Measurements from ENCODE around the gene FLYWCH2.

The FLYWCH2 gene, protein sequence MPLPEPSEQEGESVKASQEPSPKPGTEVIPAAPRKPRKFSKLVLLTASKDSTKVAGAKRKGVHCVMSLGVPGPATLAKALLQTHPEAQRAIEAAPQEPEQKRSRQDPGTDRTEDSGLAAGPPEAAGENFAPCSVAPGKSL

DNA sequence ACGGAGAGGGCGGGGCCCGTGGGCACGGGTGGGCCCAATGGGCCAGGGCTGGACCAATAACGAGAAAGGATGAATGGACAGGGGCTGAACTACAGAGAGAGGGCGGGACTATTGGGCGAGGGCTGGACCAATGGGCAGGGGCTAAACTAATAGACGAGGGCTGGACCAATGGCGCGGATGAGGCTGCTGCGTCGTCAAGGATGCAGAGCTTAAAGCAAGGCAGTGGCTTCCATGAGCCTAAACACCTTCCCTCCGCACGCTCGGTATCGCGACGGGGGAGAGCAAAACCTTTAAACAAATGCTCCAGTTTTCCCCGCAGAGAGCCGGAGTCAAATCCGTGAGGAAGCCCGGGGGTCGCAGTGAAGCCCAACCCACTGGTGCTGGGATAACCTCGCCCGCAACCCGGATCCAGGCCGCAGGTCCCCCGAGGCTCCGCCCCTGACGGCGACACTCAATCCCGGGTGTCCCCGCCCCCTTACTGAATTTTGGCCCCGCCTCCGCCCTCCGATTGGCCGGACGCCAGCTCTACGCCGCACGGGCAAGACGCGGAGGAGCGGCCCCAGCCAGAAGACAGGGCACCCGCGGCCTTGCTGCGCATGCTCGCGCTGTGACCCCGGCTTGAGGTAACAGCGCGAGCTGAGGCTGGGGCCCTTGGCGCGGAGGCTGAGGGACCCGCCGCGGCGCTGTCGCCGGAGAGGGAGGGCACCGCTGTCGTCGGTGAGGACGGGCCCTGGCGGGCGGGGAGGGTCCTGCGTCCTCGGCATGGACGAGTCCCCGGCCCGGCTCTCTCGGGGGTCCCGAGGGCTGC lies at the start of gene FLYWCH2:
FLYWCH2 (plus strand) TSS at position 566 of the 808 bp plus-strand sequence. CDS start 13,235 bp downstream, outside the sequence.
- DNase-seq = peak; percentile 96

DNA sequence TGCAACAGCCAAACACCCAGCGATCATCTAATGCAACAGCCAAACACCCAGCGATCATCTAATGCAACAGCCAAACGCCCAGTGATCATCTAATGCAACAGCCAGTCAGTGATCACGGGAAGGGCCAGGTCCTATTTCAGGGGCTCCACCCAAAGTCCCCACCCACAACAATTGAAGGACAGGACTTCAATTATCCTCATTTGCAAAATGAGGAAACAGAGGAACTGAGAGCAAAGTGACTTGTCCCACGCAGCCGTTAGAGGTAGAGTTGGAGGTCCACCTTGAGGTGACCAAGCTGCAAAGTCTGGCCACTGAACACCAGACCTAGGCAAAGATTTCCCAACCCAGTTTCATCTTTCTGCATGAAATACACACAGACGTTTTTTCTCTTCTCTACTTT lies 49.2 kb upstream of the FLYWCH2 start:
- DNase-seq = no peak

DNA sequence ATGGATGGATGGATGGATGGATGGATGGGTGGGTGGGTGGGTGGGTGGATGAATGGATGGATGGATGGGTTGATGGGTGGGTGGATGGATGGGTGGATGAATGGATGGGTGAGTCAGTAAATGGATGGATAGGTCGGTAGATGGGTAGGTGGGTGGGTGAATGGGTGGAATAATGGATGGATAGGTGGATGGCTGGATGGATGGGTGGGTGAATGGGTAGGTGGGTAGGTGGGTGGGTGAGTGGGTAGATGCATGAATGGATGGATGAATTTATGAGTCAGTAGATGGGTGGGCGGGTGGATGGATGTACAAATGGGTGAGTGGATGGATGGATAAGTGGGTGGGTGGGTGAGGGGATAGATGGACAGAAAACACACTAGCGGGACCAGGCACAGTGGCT lies 48.0 kb upstream of the FLYWCH2 start:
- no peak for DNase-seq

DNA sequence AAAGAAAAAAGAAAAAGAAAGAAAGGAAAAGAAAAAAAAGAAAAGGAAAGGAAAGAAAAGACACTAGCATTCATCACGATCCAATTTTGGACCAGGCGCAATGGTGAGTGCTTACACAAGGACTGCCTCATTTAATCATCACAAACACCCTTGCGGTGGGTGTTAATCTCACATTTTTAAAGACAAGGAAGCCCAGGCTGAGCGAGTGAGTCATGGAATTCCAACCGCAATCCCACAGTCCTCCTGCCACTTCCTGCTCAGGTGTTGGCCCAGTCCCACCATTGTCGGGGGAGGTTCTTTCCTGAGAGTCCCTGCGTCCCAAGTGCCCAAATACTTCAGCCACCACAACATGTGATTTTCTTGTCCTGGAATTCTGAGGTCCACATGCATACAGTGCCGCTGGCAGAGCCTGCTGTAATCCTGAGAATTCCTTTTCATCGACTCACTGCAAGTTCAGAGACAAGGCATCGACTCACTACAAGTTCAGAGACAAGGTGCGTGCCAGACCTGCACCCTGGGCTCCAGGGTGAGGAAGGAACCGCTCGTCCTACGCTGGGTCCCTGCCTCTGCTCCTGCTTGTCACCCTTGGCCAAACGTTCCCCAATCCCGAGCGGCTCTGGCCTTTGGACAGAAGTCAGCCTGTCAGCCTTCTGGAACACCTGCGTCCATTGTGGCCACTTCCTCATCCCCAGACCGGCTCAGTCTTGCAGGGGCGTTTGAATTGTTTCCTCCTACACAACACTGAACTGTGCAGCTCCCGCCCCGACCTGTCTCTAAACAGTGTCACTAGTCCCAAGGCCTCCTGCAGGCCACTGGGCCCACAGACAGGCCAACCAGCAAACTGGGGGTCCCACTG lies 47.1 kb upstream of the FLYWCH2 start:
- no peak for DNase-seq

DNA sequence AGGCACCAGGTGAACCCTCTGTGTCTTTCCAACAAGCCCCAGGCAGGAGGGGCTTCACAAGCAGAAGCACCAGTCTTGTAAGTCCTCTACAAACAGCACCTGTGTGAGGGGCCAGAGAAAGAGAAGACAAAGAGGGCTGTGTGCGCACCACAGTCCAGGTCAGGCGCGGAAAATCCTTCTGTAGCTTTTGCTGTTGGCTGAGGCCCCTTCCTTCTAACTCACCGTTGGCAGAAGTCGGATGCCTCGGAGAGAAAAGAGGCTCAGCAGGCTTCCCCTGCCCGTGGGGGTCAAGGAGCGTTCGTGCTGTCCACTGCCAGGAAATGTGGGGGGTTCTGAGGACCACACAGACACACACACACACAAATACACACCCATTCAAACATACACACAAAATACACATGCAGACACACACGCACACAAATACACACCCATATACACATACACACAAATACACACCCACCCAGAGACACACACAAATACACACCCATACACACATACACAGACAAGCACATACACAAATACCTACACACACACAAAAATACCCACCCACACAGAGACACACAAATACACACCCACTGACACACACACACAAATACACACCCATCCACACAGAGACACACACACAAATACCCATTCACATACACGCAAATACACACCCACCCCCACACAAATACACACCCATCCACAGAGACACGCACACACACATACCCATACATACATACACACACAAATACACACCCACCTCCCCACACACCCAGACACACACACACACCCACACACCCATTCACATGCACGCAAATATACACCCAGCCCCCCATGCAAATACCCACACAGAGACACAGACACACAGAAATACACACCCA lies 46.1 kb upstream of the FLYWCH2 start:
- no peak for DNase-seq

DNA sequence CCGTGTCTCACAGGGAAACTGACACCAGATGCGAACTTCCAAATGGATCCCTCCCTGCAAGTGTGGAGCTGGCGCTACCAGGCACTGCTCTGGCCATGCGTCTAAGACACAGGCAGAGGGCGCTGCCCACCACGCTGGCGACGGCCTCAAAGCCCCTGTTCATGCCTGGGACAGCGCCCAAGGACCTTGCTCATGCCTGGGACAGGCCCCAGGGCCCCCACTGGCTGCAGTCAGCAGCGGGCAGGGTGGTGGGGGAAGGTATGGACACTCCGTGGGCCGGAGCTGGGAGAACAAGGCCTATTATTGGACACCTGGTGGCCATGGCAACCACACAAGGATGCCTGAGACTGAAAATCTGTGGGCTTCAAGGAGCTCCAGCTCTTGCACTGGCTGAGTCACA lies 44.1 kb upstream of the FLYWCH2 start:
- DNase-seq = peak; percentile 23

DNA sequence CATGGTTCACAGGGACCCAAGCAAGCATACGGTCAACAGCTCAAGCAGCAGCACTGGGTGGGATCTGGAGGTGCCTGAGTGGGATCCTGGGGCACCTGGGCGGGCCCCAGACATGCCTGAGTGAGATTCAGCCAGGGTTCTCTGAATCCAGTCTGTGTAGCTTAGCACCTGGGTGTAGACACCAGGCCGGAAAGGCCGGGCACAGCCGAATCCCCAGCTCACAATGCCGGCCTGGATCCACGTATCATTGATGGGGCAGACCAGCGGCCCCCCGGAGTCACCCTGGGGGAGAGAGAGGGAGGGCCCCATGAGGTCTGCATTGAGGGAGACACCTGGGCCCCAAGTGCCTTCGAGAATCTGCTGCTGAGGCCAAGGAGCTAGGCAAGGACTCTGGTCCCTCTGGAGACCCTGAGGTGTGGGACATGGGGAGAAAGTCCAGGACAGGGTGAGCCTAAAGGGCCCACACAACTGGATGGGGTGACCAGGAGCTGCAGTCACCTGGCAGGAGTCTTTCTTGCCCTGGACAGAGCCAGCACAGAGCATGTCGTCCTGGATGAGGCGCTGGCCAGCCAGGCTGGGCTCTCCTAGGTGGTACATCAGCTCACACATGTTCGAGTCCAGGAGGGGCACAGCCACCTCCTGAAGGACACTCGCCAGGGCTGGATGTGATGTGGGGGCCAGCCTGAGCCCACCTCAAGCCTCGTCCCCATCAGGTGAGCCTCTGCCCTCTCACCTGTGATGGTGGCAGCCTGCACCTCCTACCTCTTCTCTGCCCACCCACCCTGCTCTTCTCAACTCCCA lies 43.2 kb upstream of the FLYWCH2 start:
- DNase-seq = no peak

DNA sequence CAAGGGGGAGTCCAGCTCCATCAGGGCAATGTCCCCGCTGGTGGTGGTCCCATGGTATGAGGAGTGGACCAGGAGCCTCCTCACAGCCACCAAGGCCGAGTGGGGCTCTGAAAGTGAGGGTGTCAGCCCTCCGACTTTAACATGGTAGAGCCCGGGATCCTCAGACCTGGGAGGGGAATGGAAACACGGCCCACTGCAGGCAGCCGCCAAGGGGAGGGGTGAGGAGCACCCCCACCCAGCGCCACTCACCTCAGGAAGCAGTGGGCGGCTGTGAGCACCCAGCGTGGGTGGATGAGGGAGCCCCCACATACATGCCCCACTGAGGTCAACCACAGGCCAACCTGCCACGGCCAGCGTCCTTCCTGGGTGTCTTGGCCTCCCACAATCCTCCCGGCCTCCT lies 42.1 kb upstream of the FLYWCH2 start:
- DNase-seq = no peak

DNA sequence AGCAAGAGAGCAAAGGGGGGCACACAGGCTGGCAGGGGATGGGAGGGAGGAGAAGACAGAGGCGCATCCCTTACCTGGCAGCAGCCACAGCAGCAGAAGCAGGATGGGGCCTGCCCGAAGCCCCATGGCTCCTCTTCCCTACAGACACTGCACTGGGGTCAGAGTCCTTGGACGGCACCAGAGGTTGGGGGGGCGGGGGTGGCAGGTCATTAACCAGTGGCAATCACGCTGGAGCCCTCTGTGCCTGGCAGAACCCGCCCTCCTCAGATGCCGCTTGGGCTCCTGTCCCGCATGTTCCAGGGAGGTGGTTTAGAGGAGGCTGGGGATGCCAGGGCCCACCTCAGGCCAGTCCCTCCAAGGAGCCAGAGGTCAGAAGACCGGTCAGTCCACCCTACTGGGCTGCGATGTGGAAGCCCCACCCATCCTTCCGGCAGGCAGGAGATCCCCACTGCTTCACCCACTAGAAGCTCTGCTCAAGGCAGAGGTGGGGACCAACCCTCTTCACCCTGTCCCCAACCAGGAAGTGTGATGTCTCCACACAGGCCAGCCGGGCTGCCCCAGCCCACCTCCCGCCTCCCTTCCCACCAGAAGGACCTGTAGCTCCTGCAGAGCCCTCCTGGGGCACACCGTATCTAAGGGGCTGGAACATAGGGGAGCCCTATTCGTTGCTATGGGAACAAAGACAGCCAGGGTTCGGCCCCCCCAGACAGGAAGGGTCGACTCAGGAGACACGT lies 41.2 kb upstream of the FLYWCH2 start:
- no peak for DNase-seq

DNA sequence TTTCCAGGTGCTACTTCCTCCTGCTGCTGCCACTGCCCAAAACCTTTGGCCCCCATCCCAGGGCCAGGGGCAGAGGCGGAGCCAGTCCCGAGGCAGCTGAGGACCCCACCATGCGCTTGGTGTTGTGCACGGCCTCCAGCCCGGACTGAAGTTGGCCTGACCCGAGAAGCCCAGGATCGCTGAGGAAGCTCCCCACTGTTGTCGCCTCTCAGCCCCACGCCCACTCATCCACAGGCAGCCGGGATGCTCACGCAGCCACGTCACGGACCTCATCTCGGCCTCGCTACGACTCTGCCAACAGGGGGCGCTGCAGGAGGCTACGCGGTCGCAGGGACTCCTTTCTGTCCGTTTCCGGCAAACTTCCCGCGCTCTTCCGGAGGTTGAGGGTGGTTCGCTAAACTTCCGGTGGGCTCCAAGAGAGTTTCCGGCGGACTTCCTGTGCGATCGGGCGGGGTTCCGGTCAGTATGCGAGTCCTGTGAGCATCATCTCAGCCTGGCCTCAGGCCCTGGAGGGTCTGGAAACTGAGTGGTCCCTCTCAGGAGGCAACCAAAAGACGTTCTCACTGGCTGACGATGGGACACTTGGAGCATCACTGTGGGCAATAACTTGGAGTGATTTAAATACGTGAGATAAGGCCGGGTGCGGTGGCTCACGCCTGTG lies 40.5 kb upstream of the FLYWCH2 start:
- DNase-seq = no peak

DNA sequence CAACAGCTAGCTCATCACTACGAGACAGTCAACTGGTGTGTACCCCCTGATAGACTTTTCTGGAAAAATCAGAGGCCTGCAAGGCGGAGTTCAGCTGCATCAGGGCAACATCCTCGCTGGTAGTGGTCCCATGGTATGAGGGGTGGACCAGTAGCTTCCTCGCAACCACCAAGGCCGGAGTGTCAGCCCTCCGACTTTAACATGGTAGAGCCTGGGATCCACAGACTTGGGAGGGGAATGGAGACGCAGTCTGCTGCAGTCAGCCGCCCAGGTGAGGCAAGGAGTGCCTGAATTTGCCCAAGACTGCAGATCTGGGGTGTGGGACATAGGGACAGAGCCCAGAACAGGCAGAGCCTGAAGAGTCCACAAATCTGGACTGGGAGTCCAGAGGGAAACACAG lies 39.5 kb upstream of the FLYWCH2 start:
- DNase-seq = no peak

DNA sequence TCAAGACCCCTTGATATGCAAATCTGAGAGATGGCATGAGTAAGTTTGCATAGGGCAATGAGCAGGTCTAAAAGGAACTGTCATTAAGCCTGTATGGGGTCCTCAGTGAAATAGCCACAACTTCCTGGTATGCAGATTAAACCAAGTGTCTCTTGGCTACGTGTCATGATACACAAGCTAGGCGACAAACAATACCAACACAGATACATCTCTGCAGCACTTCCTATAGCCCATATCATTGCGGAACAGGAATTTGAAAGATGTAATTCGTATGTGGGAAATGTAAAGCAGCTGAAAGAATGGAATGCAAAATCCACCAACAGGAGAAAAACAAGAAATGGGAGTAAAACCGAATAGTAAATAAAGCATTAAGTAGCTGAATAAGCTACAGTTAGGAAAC lies 37.9 kb upstream of the FLYWCH2 start:
- no peak for DNase-seq

DNA sequence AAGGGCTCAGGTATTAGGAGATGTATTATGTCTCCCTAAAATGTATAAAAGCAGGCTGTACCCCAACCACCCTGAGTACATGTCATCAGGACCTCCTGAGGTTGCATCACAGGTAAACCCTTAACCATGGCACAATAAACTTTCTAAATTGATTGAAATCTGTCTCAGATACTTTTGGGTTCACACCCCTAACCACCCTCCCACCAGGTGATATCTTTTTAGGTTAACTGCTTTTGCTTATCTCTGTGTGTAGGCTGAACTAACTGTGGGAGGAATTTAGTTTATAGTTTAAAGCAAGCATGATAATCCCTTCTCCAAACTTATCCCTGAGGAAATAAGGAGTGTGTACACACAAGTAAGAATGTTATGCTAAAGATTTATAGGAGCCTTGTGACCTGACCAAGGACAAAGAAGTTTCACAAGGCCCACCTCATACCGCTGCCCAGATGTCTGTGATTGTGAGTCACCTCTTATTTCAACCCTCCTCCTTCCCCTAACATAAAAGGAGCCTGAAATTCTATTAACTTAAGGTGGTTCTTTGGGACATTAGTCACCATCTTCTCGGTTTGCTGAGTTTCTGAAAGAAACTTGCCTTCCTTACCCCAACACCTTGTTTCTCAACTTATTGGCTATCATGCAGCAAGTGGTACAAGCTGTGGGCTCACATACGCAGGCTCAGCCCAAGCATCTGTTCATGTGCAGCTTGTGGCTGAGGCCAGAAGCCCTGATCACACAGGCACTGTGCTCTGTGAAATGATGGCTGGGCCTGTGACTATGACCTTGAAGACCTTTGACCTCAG lies 36.3 kb upstream of the FLYWCH2 start:
- no peak for DNase-seq

DNA sequence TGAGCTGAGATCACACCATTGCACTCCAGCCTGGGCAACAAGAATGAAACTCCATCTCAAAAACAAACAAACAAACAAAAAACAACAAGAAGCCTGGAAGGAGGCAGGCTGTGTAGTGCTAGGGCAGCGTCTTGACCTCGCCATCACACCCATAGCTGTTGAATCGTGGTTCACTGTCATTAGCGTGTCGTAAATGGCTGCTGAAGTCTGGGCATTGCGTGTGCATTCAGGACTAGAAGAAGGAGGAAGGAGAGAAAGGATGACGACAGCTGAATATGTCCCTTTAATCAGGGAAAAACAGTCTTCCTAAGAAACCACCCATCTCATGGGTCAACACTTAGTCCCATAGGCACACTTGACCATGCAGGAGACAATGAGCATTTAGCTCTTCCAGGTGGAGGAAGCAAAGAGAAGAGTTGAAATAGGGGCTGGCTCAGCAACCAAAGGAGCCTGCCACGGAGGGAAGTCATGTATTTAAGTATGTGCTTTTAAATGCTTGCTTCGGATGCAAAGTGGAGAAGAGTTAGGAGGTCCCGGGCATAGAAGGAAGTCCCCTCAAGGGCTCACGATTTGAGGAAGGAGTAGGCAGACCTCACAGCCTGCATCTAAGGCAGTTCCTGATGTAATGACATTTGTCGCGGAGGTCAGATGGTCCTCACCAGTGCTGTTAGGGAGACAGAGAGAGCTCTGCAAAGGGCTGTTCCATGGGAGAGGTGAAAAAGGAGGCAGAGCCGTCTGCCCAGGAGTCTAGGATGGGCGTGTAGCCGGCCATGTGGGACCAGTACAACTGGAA lies 33.9 kb upstream of the FLYWCH2 start:
- no peak for DNase-seq

DNA sequence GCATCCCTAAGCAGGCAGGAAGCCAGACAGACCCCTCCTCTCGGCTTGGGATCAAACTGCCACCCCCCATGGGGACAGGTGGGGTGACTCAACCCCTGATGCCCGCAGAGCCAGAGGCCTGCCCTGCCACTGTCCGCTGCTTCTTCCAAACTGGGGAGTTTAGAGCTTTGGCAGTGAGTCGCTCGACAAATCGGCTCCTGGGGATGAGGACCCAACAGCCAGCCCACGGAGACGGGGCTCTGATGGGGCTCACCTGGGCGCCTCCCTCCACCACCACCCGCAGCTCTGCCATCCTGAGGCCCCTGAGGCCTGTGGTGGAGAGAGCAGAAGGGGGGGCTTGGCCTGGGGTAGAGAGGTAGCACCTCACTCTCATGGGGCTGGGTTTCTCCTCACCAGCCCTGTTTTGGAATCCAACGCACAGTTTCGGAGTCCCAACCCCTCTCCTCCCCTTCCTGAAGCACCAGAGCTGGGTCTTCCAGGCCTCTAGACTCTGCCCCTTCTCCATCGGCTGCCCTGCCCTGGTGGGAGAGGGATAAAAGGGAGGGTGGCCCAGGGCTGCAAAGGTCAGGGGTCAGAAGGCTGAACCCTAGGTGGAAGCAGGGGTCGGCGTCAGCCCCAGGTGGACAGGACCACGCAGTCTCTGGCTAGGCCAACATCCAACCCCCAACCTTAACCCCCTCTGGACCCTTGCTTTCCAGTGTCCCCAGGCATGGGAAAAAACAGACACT lies 30.8 kb upstream of the FLYWCH2 start:
- DNase-seq = no peak

DNA sequence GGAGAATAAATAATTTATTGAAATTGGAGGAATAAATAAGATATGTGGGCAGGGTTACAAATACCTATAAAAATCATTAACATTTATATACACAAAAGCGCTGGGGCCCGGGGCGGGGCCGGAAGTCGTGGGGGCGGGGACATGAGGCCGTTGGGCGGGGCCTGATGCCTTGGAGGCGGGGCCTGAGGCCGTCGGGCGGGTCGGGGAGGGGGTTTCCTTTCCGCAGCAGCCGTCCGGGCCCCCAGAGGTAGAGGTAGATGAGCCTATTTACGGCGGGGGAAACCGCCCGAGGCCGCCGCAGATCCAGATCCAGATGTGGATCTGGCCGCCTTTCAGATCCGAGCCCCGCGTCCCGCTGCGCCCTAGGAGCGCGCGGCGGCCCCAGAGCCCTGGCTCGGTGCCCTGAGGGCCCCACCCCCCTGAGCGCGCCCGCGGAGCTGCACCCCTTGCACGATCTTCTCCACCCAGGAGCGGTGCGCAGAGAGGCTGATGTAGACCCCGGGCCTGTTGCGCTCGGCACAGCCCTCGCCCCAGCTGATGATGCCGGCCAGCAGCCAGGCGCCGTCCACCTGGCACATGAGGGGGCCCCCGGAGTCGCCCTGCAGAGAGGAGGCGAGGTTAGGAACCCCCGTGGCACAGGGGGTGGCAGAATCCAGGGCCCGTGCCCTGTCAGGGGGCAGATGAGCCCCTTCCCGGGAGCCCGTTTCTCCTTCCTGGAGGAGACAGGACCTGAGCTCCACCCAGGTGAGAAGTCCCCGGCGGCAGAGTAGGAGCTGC lies 30.1 kb upstream of the FLYWCH2 start:
- DNase-seq = no peak

DNA sequence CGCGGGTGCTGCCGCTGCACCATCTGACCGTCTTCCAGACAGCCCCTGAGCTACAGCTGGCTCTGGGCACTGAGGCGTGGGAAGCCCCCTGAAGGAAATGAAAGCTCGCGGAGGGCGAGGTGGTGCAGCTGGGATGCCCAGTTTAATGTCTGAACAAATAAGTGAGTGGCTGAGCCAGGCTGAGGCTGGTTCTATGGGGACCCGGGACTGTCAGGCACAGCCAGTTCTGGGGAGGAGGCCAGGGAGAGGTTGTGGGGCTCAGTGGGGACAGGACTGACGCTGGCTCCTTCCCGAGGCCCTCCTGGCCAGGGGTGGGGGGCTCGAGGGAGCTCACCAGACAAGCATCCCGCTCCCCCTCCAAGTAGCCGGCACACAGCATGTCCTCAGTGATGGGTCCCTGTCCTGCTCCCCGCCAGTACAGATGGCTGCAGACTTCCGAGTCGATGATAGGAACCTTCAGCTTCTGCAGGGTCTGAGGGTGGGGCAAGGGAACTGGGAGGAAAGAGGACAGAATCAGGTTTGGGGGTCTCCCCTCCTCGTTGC lies 29.4 kb upstream of the FLYWCH2 start:
- DNase-seq = no peak

Data from DMS79 (cell line).